KMS-11 (cell line): ENCODE results near the gene CTBP2.

ENCODE experiments used
- H2AFZ ChIP-seq: fragments of 200-600 bp; sonication (generic); 2 replicates; pipeline ENCODE4 v1.6.1; 2016; ENCODE audit warnings: antibody characterized with exemption, mixed run types, low read depth
- H3K27ac ChIP-seq: fragments of 200-600 bp; sonication (generic); 2 replicates; pipeline ENCODE4 v1.6.1; 2016; ENCODE audit warnings: mild to moderate bottlenecking, mixed run types
- H3K27me3 ChIP-seq: fragments of 200-600 bp; sonication (generic); 2 replicates; pipeline ENCODE4 v1.6.1; 2017; ENCODE audit warnings: mild to moderate bottlenecking, low read depth, mixed run types, moderate library complexity; ENCODE audit not compliant: insufficient read depth
- H3K36me3 ChIP-seq: fragments of 200-600 bp; sonication (generic); 2 replicates; pipeline ENCODE4 v1.6.1; 2017; ENCODE audit warnings: mild to moderate bottlenecking, mixed run types; ENCODE audit not compliant: insufficient read depth
- H3K4me1 ChIP-seq: fragments of 200-600 bp; sonication (generic); 2 replicates; pipeline ENCODE4 v1.6.1; 2016; ENCODE audit warnings: mild to moderate bottlenecking, low read depth, mixed run types; ENCODE audit not compliant: poor library complexity, severe bottlenecking
- H3K4me2 ChIP-seq: fragments of 200-600 bp; sonication (generic); 2 replicates; pipeline ENCODE4 v1.7.0; 2016; ENCODE audit warnings: mild to moderate bottlenecking, mixed run types
- H3K4me3 ChIP-seq: fragments of 200-600 bp; sonication (generic); IDR thresholded peaks from 2 replicates; pipeline ENCODE4 v1.6.1; 2017; ENCODE audit warnings: low read depth, low read length, mixed read lengths; ENCODE audit not compliant: insufficient read depth
- H3K79me2 ChIP-seq: fragments of 200-600 bp; sonication (generic); 2 replicates; pipeline ENCODE4 v1.6.1; 2016; ENCODE audit warnings: low read depth, mixed run types; ENCODE audit not compliant: insufficient read depth
- H3K9ac ChIP-seq: fragments of 200-600 bp; sonication (generic); 2 replicates; pipeline ENCODE4 v1.6.1; 2016; ENCODE audit warnings: mild to moderate bottlenecking, mixed run types
- H4K20me1 ChIP-seq: fragments of 200-600 bp; sonication (generic); 2 replicates; pipeline ENCODE4 v1.6.1; 2016; ENCODE audit warnings: mild to moderate bottlenecking, mixed run types; ENCODE audit not compliant: insufficient read depth
- CTCF ChIP-seq: fragments of 200-600 bp; sonication (generic); conservative IDR thresholded peaks from 2 replicates; pipeline ENCODE4 v1.6.1; 2017; ENCODE audit warnings: low read depth, mild to moderate bottlenecking, antibody characterized with exemption, low read length, moderate library complexity, mixed read lengths

The CTBP2 gene

DNA sequence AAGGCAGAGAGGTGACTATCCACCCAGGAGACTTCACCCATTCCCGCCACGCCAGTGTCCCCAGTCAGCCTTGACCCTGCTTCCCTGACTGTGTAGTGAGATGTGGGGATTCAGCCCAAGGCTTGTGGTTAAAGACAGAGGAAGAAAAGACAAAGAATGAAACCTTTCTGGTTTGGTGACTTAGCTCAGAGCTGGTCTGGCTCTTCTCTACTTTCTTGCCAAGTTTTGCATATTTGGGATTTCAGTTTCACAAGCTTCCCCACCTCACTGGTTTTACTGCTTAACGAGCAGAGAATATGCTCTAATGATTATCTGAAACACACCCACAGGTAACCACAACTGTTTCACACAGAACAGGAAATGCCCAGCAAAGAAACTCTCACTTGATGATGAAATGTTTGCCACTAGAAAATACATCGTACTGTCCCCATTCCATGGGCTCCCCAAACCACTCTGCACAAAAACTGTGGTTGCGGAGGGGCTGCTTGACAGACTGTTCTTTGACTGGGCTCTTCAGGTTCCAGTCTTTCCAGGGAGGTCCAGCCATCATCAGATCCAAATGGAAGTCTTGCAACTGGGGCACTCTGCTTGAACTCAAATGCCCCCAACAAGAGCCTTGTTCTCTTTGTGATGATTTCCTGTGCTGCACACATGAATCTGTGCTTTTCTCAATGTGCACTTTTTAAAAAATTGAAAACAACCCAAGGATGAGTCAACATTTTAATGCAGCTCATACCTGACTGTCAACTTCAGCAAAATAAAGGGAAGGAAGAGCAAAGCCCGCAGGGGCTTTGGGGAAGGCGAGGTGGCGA lies 95.5 kb downstream of the CTBP2 start:
- Histone ChIP-seq H4K20me1 (peaks cover 54% of the 10 kb centered on the region), H3K79me2 (no peaks in the 10 kb centered on the region)
- no peak for TF ChIP-seq CTCF

GRCh38 chr10:125063256-125063925 lies 97.0 kb downstream of the CTBP2 start:
- H3K4me3 ChIP-seq: no peak overlapping the region
- no peak overlapping the region for H2AFZ ChIP-seq
- peaks cover 21% of the 10 kb centered on the region for H3K4me1 ChIP-seq
- H3K27ac ChIP-seq: no peak overlapping the region
- peaks cover 54% of the 10 kb centered on the region for H4K20me1 ChIP-seq
- peaks cover 43% of the 10 kb centered on the region for H3K27me3 ChIP-seq
- TF ChIP-seq CTCF: no peak
- H3K4me2 ChIP-seq: no peak overlapping the region
- H3K36me3 ChIP-seq: no peaks in the 10 kb centered on the region
- H3K79me2 ChIP-seq: no peaks in the 10 kb centered on the region
- no peak overlapping the region for H3K9ac ChIP-seq

More for the DNA sequence above, 95.5 kb downstream of the CTBP2 start:
- Histone ChIP-seq H3K4me1 (peaks cover 21% of the 10 kb centered on the region), H2AFZ (no peak overlapping the region), H3K27me3 (peaks cover 47% of the 10 kb centered on the region), H3K4me3 (no peak overlapping the region), H3K27ac (no peak overlapping the region), H3K4me2 (peak overlapping the region; percentile 7; the same call in 1 of the 2 replicates), H3K9ac (no peak overlapping the region), H3K36me3 (no peaks in the 10 kb centered on the region)

GRCh38 chr10:125062914-125063230 lies 97.5 kb downstream of the CTBP2 start:
- Histone ChIP-seq H3K9ac (no peak overlapping the region), H3K79me2 (no peaks in the 10 kb centered on the region), H3K27ac (no peak overlapping the region), H3K4me1 (peaks cover 21% of the 10 kb centered on the region), H3K4me3 (no peak overlapping the region), H4K20me1 (peaks cover 51% of the 10 kb centered on the region), H3K4me2 (no peak overlapping the region), H3K36me3 (no peaks in the 10 kb centered on the region), H3K27me3 (peaks cover 40% of the 10 kb centered on the region), H2AFZ (no peak overlapping the region)
- TF ChIP-seq CTCF: no peak

DNA sequence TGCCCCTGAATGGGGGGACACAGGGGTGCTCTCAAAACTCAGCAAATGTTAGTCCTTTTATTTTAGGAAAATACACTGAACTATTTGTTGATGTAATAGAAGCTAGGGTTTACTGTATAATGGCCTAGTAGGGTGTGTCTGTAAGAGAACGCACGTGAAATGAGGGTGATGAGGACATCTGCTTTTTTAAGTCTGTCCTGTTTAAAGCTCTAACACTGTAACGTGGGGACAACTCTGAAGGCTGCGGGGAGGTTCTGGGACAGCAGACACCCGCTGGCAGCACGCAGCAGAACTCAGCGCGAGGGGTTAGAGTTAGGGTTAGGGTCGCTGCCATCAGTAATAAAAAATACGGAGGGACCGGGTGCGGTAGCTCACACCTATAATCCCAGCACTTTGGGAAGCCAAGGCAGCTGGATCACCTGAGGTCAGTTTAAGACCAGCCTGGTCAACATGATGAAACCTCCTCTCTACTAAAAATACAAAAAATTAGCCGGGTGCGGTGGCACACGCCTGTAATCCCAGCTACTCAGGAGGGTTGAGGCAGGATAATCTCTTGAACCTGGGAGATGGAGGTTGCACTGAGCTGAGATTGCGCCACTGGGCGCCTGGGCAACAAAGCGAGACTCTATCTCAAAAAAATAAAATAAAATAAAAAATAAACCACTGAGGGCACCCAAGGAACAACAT lies 98.0 kb downstream of the CTBP2 start:
- Histone ChIP-seq H4K20me1 (peaks cover 46% of the 10 kb centered on the region), H3K27ac (no peak overlapping the region), H3K4me2 (no peak overlapping the region), H2AFZ (no peak overlapping the region), H3K4me3 (no peak overlapping the region), H3K9ac (no peak overlapping the region), H3K4me1 (peaks cover 24% of the 10 kb centered on the region), H3K36me3 (no peaks in the 10 kb centered on the region), H3K79me2 (no peaks in the 10 kb centered on the region), H3K27me3 (peaks cover 40% of the 10 kb centered on the region)
- no peak for TF ChIP-seq CTCF
